HG02623 (cell line): Measurements from ENCODE around the gene TEAD2.

Source experiments
- ATAC-seq: cut with Tn5 transposase; IDR thresholded peaks from one replicate; pipeline ENCODE4 v1.9.1; 2021; ENCODE audit warnings: moderate library complexity; ENCODE audit not compliant: unreplicated experiment

The TEAD2 gene

DNA sequence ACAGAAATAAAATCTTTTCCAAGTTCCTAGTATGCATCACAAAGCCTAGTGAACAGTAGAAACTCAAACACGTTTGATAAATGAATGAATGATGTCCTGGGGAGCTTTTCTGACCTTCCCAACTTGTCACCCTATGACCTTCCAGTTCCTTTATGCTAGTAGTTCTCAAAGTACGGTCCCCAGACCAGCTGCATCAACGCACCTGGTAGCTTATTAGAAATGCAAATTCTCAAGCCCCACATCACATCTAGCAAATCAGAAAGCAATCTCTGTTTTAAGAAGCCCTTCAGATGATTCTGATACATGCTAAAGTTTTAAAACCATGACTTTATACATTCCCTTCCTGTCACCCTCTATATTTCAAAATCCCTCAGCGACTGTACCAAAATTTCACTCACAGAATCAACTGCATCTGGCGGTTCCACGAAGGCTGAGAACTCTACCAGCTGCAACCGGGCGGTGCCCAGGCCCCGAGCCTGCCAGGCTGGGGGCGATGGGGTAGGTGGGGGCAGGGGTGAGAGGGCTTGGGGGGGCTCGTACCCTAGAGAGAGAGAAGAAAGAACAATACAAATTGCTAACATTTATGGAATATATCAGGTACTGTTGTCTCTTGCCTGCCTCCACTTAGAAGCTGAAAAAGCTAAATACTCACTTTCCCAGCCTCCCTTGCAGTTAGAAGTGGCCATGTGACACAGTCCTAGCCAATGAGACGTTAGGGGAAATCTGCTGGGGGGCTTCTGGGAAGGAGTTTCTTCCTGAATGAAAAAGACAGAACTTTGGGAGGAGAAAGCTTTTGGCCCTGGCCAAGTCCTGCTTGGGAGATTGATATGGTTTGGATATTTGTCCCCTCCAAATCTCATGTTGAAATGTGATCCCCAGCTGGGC lies 13.7 kb downstream of the TEAD2 start:
- no peak for ATAC-seq

DNA sequence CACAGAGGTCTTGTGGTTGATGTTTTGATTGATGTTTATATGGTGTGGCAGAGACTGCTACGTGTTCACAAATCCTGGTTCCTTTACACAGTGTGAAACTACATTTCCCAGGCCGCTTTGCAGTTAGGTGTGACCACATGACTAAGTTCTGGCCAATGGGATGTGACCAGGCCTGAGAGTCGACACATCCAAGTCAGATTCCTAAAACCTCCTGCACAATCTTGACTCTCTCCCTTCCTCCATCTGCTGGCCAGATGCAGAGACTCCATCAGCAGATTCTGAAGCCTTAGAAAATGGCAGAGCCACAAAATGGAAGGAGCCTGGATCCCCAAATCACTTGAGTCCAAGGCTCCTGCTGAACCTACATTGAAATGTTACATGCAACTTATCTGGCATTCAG lies 14.4 kb downstream of the TEAD2 start:
- no peak for ATAC-seq

DNA sequence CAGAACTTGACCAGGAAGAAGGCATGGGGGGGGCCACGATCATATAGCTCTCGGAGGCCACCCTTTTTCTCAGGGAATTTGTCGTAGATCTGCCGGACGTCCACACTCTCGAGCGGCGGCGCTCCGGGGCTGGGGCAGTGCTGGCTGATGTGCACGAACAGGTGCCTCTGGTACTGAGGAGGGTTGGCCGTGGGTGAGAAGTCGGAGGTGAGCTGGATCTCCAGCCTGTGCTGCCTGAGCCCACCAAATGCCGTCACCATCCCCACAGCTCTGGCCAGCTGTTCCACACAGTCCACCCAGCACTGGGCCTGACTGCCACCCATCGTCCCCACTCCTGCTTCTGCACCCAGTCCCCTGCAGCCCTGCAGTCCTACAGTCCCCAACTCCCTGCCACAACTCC lies 15.0 kb downstream of the TEAD2 start:
- ATAC-seq: no peak

DNA sequence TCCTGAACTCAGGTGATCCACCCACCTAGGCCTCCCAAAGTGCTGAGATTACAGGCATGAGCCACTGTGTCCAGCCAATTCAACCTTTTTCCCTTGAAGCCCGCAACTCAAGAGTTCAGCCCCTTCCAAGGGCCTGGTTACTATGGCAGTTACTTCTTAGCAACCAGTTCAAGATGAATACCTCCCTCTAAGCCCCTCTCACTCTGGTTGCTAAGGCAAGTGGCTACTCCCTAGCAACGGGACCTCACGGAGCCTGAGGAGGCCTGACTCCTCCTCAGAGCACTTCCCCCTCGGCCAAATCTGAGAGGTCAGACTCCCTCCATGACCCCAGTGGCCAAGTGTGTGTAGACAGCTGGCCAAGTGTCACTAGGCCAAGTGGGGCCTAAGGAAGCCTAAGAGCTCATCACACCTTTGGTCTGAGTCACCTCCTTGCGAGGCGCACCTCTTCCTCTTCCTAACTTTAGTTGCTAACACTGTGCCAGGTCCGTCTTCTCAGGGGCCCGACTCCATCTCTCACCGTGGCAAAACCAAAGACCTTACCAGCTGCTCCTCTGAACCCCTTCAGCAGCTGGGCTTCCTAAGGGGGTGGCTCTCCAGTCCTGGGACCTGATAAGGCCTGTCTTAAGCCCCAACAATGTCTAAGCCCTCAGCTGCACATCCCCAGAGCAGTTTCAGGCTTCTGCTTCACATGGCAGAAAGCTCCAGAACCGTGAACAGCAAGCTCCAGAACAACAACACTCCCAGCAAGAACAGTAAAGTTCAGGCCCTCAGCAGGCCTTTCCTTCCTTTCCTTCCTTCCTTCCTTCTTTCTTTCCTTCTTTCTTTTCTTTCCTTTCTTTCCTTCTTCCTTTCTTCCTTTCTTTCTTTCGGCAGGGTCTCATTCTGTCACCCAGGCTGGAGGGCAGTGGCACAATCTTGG lies 17.5 kb downstream of the TEAD2 start:
- no peak for ATAC-seq

DNA sequence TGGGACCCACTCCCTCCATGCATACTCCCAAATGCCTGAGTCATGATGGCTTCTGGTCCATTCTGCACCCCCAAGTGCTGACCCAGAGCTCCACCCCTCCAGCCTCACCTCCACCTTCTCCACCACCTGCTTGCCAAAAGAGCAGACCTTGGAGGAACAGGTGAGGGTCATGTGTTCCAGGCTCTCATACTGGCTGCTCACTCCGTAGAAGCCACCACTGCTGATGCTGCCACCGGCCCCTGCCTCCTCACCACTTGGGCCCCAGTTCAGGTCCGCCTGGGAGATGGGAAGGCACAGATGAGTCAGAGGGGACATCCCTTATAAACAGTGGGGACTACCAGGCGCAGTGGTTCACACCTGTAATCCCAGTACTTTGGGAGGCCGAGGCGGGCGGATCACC lies 19.1 kb downstream of the TEAD2 start:
- no peak for ATAC-seq

DNA sequence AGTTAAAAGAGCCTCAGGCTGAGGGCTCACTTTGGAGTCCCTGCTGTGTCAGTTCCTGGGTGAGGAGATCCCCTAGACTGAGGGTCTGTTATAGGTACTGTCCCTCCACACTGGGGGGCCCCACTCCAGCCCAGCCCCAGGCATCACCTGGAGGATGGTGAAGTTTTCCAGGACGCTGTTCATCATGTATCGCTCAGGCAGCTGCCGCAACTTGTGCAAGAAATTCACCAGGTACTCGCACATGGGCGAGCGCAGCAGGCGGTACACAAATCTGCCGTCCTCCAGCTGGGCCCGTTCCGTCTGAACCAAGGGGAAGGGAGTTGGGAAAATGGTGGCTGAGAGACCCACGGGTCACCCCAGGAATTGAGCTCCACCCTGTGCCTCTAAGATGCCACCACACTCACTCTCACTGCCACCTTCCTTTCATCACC lies 19.9 kb downstream of the TEAD2 start:
- no peak for ATAC-seq

DNA sequence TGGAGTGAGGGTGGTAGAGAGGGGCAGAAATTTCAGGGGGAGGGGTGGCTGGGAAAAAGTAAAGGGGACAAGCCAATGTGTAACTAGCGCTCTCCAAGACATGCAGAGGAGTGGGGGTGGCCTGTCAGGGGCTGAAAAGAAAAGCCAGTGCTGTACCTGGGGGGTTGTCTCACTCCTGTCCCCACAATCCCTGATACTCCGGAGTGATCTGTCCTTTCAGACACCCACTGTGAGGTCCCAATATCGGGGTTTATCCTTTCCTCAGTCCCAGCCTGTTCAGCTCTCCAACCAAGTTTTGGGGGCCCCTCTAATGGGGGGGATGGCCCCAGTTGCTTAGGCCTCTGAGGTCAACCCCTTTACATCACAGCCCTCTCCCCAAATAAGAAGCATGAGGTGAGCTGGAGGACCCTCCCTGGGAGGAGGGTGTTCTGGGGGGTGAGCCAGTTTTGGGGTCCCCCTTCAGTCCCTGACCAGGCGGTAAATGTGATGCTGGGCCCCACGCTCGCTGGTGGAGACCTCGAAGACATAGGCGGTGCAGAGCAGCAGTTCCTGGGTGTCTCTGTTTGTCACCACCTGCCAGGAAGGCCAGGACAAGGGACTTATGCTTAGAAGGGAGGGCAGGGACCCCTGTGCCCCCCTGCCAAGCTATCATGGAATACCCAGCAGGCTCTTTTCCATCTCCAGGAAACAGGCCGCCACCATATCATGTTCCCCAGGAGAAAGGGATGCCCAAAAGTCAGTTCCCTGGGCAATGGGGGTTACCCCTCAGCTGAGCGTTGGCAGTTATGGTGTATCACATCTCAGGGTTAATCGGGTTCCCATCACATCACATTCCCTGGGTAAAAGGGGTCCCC lies 21.1 kb downstream of the TEAD2 start:
- ATAC-seq: no peak

DNA sequence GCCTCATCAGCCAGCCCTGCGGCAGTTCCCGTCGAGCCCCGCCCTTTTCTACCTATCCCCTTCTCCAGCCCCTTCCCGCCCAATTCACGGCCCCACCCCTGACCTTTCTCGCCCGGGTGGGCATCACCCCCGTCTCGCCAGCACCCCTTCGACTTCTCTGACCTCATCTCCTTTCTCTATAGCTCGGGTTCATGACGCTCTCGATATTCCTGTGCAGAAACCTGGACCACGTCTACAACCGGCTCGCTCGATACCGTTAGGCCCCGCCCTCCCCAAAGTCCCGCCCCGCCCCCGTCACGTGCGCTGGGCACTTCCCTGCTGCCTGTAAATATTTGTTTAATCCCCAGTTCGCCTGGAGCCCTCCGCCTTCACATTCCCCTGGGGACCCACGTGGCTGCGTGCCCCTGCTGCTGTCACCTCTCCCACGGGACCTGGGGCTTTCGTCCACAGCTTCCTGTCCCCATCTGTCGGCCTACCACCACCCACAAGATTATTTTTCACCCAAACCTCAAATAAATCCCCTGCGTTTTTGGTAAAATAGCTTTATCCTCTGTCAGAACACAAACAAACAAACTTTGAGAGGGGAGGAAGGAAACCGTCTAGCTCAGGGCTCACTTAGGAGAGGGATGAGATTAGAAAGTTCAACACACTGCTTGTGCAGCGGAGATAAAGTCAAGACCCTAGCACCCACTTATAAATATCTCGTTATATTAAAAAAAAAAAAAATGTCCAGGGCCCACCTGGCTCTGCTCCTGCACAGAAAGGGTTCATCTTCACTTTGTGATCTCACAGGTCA lies 21.9 kb downstream of the TEAD2 start:
- no peak for ATAC-seq

DNA sequence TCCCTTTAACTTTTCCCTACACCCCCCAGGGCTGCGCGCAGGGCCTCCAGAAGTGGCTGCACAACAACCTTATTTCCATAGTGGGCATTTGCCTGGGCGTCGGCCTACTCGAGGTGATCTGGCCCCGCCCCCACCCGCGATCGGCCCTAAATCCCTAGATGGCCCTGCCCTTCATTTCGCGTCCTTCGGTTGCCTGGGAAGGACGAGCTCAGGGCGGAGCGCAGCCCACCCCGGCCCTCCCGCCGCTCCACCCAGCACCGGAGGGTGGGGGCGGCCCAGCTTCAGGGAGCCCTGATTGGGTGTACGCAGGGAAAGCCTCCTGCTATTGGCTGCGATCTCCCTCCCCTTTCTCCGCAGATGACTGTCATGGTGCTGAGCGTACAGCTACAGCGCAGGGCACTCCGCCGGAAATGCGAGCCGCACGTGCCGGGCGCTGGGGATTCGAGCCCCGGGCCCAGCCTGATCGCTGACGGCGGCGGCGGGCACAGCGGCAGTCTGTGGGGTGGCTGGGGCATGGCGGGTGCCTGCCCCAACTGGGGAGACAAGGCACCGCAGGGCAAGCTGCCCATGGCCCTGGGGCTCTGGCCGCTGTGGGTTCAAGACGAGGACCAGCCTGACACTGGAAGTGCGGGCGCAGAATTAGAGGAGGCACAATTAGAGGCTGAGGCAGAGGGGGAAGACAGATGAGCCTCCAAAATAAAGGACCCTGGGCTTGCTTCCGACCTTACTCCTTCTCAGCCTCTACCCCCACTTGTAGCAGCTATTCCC lies 22.7 kb downstream of the TEAD2 start:
- ATAC-seq: no peak

DNA sequence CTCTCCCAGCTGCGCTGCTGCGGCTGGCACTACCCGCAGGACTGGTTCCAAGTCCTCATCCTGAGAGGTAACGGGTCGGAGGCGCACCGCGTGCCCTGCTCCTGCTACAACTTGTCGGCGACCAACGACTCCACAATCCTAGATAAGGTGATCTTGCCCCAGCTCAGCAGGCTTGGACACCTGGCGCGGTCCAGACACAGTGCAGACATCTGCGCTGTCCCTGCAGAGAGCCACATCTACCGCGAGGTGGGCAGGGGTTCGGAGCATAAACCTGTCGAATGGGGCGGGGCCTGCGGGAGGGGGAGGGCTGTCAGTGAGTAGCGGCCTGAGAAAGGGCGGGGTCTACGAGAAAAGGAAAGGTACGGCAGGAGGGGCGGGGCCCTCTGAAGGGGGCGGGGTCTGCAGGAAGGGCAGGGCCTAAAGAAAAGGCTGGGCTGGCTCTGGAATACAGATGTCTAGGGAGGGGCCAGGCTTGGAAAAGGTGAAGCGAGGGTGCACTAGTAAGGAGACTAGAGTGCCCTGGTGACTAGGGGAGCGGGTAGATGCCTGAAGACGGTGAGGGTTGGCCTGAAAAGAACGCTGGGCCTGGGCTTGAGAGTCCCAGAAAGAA lies 23.4 kb downstream of the TEAD2 start:
- ATAC-seq: no peak

DNA sequence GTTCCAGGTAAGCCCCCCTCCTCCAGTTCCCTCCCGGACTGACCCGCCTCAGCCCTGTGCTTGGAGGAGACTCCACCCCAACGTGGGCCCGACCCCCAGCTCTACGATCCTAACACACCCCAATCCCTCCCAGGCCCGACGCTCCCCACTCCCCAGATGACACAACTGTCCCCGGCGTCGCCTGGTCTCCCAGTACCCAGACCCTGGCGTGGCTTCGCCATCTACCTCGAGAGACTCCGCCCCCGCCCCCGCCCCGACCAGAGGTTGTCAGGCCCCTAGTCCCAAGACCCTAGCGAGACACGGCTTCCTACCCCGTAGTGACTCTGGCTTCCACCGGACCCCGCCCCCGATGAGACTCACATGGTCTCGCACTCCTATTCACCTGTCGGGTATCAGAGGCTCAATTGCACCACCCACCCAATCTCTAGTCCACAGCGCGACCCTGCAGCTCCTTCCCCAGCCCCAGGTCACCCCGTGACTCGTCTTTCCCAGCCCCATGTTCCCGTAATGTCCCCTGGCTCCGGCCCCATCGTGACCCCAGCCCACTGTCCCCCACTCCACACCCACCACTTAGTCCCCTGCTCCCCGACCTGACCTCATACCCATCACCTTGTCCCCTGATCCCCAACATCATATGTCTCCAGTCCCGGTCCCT lies 24.1 kb downstream of the TEAD2 start:
- ATAC-seq: no peak

DNA sequence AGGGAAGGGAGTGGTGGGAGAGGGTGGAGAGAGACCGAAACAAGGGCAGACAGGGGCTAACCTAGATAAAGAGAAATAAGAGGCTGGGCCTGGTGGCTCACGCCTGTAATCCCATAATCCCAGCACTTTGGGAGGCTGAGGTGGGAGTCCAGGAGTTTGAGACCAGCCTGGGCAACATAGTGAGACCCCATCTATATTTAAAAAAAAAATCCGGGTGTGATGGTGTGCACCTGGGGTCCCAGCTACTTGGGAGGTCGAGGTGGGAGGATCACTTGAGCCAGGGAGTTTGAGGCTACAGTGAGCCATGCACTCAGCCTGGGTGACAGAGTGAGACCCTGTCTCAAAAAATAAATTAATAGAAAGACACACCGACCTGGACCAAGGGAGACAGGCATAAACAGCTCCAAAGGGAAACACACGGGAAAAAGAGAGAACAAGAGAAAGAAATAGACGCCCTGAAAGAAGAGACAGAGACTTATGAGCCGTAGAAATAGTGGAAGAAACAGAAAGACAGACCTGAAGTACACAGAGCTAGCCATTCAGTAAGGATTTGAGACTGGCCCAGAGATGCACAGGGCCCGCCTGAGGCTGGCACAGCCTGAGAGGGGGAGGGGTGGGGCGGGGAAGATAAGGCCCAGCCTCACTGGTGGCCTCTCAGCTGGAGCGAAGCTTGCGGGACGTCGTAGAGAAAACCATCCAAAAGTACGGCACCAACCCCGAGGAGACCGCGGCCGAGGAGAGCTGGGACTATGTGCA lies 24.8 kb downstream of the TEAD2 start:
- no peak for ATAC-seq

DNA sequence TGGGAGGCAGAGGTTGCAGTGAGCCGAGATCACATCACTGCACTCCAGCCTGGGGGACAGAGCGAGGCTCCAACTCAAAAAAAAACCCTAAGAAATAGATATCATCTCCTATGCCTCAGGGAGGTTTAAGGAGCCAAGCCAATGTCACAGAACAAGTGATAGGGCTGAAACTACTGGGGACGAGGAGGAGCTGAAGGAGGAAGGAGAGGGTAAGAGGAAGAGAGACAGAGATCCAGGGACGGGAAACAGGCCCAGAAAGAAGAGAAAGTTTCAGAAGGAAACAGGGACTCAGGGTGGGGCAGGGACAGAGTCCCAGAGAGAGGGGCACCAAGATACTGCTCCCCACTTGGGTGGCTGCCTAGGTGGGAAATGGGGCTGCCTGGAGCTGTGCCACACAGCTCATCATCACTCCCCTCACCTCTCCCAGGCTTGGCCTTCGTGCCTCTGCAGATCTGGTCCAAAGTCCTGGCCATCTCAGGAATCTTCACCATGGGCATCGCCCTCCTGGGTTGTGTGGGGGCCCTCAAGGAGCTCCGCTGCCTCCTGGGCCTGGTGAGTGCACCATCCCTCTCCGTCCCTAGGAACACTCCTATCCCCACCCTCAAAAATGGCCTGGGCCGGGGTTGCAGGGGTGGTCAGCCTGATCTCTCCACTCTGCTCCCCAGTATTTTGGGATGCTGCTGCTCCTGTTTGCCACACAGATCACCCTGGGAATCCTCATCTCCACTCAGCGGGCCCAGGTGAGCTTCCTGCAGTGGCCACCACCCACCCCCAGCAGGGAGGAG lies 25.5 kb downstream of the TEAD2 start:
- no peak for ATAC-seq

DNA sequence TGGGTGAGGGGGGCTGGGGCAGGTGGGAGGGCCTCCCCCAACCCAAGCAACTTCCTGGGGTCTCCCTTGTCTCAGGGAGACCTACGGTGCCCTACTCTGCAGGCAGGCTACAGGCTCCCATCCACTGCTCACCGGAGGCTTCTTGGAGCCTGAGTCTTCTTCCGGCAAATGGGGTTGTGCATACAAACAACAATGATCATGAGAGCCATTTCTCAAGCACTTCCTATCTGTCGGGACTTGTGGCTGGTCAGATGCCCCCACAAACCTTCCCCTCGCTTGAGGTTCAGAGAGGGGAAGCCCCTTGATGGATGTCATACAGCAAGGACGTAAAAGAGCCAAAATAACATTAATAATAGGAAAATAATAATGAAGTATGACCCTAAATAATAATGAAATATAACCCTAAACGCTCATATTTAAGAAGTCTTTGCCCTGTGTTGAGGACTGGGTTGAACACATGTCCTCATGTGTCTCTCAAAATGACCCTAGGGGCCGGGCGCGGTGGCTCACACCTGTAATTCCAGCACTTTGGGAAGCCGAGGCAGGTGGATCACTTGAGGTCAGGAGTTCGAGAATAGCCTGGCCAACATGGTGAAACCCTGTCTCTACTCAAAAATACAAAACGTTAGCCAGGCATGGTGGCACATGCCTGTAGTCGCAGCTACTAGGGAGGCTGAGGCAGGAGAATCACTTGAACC lies 26.3 kb downstream of the TEAD2 start:
- ATAC-seq: no peak

DNA sequence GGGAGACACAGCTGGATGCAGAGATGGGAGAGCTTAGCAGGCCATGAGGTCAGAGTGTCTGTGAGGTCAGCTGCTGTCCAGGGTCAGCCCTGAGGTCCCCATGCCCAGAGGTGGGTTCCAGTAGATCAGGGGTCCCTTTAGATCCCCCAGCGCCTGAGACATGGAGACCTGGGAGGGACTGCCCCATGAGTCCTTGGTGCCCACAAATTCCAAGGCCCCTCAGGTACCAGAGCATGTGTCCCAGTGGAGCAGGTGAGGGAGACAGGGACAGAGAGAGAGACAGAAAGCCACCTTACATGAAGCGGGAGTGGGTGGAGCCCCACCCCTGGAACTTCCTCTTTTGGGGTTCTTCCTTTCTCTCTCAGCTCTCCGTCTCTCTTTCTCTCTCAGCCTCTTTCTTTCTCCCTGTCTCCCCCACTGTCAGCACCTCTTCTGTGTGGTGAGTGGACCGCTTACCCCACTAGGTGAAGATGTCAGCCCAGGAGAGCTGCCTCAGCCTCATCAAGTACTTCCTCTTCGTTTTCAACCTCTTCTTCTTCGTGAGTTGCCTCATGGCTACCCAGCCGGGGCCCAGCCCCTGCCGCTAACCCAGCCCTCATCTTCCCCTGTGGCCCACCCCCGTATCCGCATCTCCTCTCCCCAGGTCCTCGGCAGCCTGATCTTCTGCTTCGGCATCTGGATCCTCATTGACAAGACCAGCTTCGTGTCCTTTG lies 27.0 kb downstream of the TEAD2 start, which contains the start of gene CD37:
TSS of gene CD37 (plus strand) at position 336 of the 713 bp plus-strand sequence. CDS start at position 471, 135 bp downstream.
- no peak for ATAC-seq
